Measurements from ENCODE around the gene LRRC4C.

GRCh38 chr11:40417627-40418026 lies 1041.8 kb downstream of the LRRC4C start:
- TF ChIP-seq, protein P1, sequence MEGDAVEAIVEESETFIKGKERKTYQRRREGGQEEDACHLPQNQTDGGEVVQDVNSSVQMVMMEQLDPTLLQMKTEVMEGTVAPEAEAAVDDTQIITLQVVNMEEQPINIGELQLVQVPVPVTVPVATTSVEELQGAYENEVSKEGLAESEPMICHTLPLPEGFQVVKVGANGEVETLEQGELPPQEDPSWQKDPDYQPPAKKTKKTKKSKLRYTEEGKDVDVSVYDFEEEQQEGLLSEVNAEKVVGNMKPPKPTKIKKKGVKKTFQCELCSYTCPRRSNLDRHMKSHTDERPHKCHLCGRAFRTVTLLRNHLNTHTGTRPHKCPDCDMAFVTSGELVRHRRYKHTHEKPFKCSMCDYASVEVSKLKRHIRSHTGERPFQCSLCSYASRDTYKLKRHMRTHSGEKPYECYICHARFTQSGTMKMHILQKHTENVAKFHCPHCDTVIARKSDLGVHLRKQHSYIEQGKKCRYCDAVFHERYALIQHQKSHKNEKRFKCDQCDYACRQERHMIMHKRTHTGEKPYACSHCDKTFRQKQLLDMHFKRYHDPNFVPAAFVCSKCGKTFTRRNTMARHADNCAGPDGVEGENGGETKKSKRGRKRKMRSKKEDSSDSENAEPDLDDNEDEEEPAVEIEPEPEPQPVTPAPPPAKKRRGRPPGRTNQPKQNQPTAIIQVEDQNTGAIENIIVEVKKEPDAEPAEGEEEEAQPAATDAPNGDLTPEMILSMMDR (conservative IDR thresholded peaks at IDR 0.05; ENCODE audit: low read depth in 2 of 2) = no peak
- no peak for TF ChIP-seq EZH2 (IDR thresholded peaks at IDR 0.05; ENCODE audit: low read depth, unreplicated experiment)
- no peak for TF ChIP-seq CREB1 (CRISPR knock-in tag; IDR thresholded peaks at IDR 0.05; ENCODE audit: low read depth)
- no peak for TF ChIP-seq POLR2AphosphoS5 (IDR thresholded peaks at IDR 0.05; ENCODE audit: low read depth)
- TF ChIP-seq ETS1 (IDR thresholded peaks at IDR 0.05) = no peak
- TF ChIP-seq EZH2phosphoT487 (IDR thresholded peaks at IDR 0.05; ENCODE audit: unreplicated experiment) = no peak
- TF ChIP-seq, protein P2, sequence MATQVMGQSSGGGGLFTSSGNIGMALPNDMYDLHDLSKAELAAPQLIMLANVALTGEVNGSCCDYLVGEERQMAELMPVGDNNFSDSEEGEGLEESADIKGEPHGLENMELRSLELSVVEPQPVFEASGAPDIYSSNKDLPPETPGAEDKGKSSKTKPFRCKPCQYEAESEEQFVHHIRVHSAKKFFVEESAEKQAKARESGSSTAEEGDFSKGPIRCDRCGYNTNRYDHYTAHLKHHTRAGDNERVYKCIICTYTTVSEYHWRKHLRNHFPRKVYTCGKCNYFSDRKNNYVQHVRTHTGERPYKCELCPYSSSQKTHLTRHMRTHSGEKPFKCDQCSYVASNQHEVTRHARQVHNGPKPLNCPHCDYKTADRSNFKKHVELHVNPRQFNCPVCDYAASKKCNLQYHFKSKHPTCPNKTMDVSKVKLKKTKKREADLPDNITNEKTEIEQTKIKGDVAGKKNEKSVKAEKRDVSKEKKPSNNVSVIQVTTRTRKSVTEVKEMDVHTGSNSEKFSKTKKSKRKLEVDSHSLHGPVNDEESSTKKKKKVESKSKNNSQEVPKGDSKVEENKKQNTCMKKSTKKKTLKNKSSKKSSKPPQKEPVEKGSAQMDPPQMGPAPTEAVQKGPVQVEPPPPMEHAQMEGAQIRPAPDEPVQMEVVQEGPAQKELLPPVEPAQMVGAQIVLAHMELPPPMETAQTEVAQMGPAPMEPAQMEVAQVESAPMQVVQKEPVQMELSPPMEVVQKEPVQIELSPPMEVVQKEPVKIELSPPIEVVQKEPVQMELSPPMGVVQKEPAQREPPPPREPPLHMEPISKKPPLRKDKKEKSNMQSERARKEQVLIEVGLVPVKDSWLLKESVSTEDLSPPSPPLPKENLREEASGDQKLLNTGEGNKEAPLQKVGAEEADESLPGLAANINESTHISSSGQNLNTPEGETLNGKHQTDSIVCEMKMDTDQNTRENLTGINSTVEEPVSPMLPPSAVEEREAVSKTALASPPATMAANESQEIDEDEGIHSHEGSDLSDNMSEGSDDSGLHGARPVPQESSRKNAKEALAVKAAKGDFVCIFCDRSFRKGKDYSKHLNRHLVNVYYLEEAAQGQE (IDR thresholded peaks at IDR 0.05; ENCODE audit: unreplicated experiment) = no peak
- no peak for TF ChIP-seq JUNB (IDR thresholded peaks at IDR 0.05; ENCODE audit: unreplicated experiment)
- TF ChIP-seq STAT1 (IDR thresholded peaks at IDR 0.05; ENCODE audit: unreplicated experiment) = no peak
- TF ChIP-seq ZNF114 (CRISPR knock-in tag; IDR thresholded peaks at IDR 0.05) = no peak

Measured in GM23338 (cell line).